ENCODE results near the gene CDYL. TPM values are rescaled to one million over a fixed set of nuclear protein-coding genes. Genes with fewer than 3 reads are reported as not detected.

The CDYL gene
- polyA plus RNA-seq (2012; rRNA removed): 13.3 and 14.3 TPM in 2 replicates
- polyA plus RNA-seq (2012; cell fraction: cytosol; rRNA removed): 16.0 and 16.6 TPM in 2 replicates
- 12.9 and 16.3 TPM in 2 replicates for polyA plus RNA-seq (2012; cell fraction: nucleus; rRNA removed)

GRCh38 chr6:4776131-4776492, at the start of gene CDYL:
CDYL (plus strand) TSS chr6:4776404; CDS start chr6:4776784, 380 bp downstream.
- H3K27ac ChIP-seq (ENCODE audit: low read depth in 2 of 2, low read length in 1 of 2): peak within 1 kb of the TSS in 1 of 2 experiments; percentile 68; a peak in 2 of 4 replicates
- no peaks in the 10 kb centered on the region for H3F3A ChIP-seq (replicated peaks; ENCODE audit: insufficient read depth)
- H3K79me2 ChIP-seq (ENCODE audit: insufficient read depth): peaks cover 39% of the 10 kb centered on the region
- H3K9me2 ChIP-seq: no peaks in the 10 kb centered on the region
- H3K4me2 ChIP-seq: peak within 1 kb of the TSS; percentile 81
- peak; percentile 97 for DNase-seq
- H3K36me3 ChIP-seq (replicated peaks in 1 of 2; ENCODE audit: control insufficient read depth in 1 of 2, insufficient read depth in 2 of 2, low read length in 1 of 2): no peaks in the 10 kb centered on the region
- H3K9ac ChIP-seq: peak within 1 kb of the TSS; percentile 42; the same call in 1 of the 2 replicates
- peak within 1 kb of the TSS; percentile 79 for H2AFZ ChIP-seq (ENCODE audit: low read depth)
- ChIA-PET CTCF (interaction anchor here (2.4 kb wide), 2 partner anchors 10 to 30 kb away, joined by 8 to 10 read pairs; no protein-coding TSS in a partner anchor), POLR2A (interaction anchor here (1.0 kb wide), 1 partner anchor 228 kb away, joined by 4 read pairs; the partner anchor contains the start of gene RPP40)
- H3K27me3 ChIP-seq (ENCODE audit: insufficient read depth): peaks cover 4% of the 10 kb centered on the region; the same call in 1 of the 2 replicates
- peaks cover 4 to 8% of the 10 kb centered on the region in 2 experiments; a peak in 3 of 4 replicates for H3K4me1 ChIP-seq (ENCODE audit: control insufficient read depth in 1 of 2, insufficient read depth in 2 of 2, low read depth in 1 of 2, low read length in 1 of 2)
- H4K20me1 ChIP-seq (ENCODE audit: insufficient read depth): peaks cover 17% of the 10 kb centered on the region
- no CpG with 5 or more reads among the region's 55 CpGs for WGBS (ENCODE audit: low lambda C conversion rate)
- H3K9me3 ChIP-seq: peaks cover 4% of the 10 kb centered on the region; the same call in 1 of the 2 replicates
- peak within 1 kb of the TSS; percentile 63 to 70 for H3K4me3 ChIP-seq (ENCODE audit: low read depth in 2 of 2, low read length in 1 of 2)
- TF ChIP-seq EP300 (IDR thresholded peaks at IDR 0.05; ENCODE audit: borderline replicate concordance in 1 of 2, low read depth in 1 of 2, low read length in 1 of 2) (no peak), CHD2 (IDR thresholded peaks at IDR 0.05; ENCODE audit: low read length, partially characterized antibody) (no peak), NRF1 (IDR thresholded peaks at IDR 0.05; ENCODE audit: low read depth, low read length) (peak; percentile 60), TAF1 (IDR thresholded peaks at IDR 0.05; ENCODE audit: borderline replicate concordance, low read depth, low read length) (peak; percentile 28; the same call in 1 of the 2 replicates), POLR2AphosphoS5 (IDR thresholded peaks at IDR 0.05; ENCODE audit: low read depth, low read length) (no peak), ELF1 (IDR thresholded peaks at IDR 0.05) (no peak), CTCF (IDR thresholded peaks at IDR 0.05) (no peak), MXI1 (IDR thresholded peaks at IDR 0.05; ENCODE audit: low read depth, low read length) (0 out of 2 replicates have a peak, but pooled peaks have one; percentile 20), REST (IDR thresholded peaks at IDR 0.05; ENCODE audit: low read depth, low read length) (no peak)

- H3K27me3 ChIP-seq (ENCODE audit: insufficient read depth): no peaks in the 10 kb centered on the region; the same call in 1 of the 2 replicates
- ChIA-PET CTCF (no interaction called here), POLR2A (no interaction called here)
- no peak overlapping the region for H3K4me3 ChIP-seq (ENCODE audit: low read depth in 2 of 2, low read length in 1 of 2)
- no peaks in the 10 kb centered on the region for H4K20me1 ChIP-seq (ENCODE audit: insufficient read depth)
- WGBS (ENCODE audit: low lambda C conversion rate): 0% methylated on average over 1 of the region's 1 CpG
- no peak overlapping the region for H3K27ac ChIP-seq (ENCODE audit: low read depth in 2 of 2, low read length in 1 of 2)
- no peaks in the 10 kb centered on the region for H3F3A ChIP-seq (replicated peaks; ENCODE audit: insufficient read depth)
- no peak overlapping the region for H2AFZ ChIP-seq (ENCODE audit: low read depth)
- H3K9ac ChIP-seq: no peak overlapping the region
- H3K4me2 ChIP-seq: no peak overlapping the region
- no peaks in the 10 kb centered on the region; a peak in 1 of 4 replicates for H3K4me1 ChIP-seq (ENCODE audit: control insufficient read depth in 1 of 2, insufficient read depth in 2 of 2, low read depth in 1 of 2, low read length in 1 of 2)
- no peaks in the 10 kb centered on the region for H3K9me3 ChIP-seq
- no peaks in the 10 kb centered on the region for H3K79me2 ChIP-seq (ENCODE audit: insufficient read depth)
- H3K36me3 ChIP-seq (replicated peaks in 1 of 2; ENCODE audit: control insufficient read depth in 1 of 2, insufficient read depth in 2 of 2, low read length in 1 of 2): no peaks in the 10 kb centered on the region
- no peak for DNase-seq
- no peaks in the 10 kb centered on the region for H3K9me2 ChIP-seq
- TF ChIP-seq REST (IDR thresholded peaks at IDR 0.05; ENCODE audit: low read depth, low read length): no peak
- no peak for TF ChIP-seq YY1 (IDR thresholded peaks at IDR 0.05; ENCODE audit: low read depth)
- TF ChIP-seq EZH2phosphoT487 (IDR thresholded peaks at IDR 0.05; ENCODE audit: borderline replicate concordance, low read depth): no peak
- TF ChIP-seq SIN3A (IDR thresholded peaks at IDR 0.05; ENCODE audit: borderline replicate concordance, low read depth, low read length): no peak
- TF ChIP-seq RAD21 (IDR thresholded peaks at IDR 0.05; ENCODE audit: low read length): no peak
- no peak for TF ChIP-seq CTCF (IDR thresholded peaks at IDR 0.05)
- TF ChIP-seq RXRA (IDR thresholded peaks at IDR 0.05; ENCODE audit: borderline replicate concordance, low read depth): no peak
Observed at GRCh38 chr6:4726645-4727044, 49.6 kb upstream of the CDYL start.
